Motor neuron (in vitro differentiated cells): ENCODE measurements around the gene PROX2. TPM values are rescaled to one million over a fixed set of nuclear protein-coding genes. Genes with fewer than 3 reads are reported as not detected.
A peak's percentile ranks its signal among the peaks of the same experiment; 100 is the strongest.

Experiments used
- ATAC-seq, 8 experiments: fragments of 200-7000 bp; cut with Tn5 transposase; replicated peaks in 6 of 8; 2 replicates each; pipeline ENCODE4 v1.8.0; 2021; ENCODE audit warnings: mild to moderate bottlenecking in 8 of 8, moderate library complexity in 8 of 8
- H3K27ac ChIP-seq, 2 donors: fragments of 250-450 bp; sonication (Bioruptor Pico); 2 replicates each; pipeline ENCODE4 v1.9.0; 2021; ENCODE audit warnings: antibody characterized with exemption in 2 of 2, mild to moderate bottlenecking in 2 of 2, moderate library complexity in 1 of 2
- H3K4me1 ChIP-seq, 2 donors: fragments of 250-450 bp; sonication (Bioruptor Pico); replicated peaks in 1 of 2; 2 replicates each; pipeline ENCODE4 v1.6.1; 2021; ENCODE audit warnings: antibody characterized with exemption in 2 of 2, mild to moderate bottlenecking in 2 of 2, moderate library complexity in 1 of 2
- H3K4me3 ChIP-seq, 5 donors: fragments of 250-450 bp; sonication (Bioruptor Pico); 2 replicates each; pipeline ENCODE4 v1.9.0; 2021; ENCODE audit warnings: antibody characterized with exemption in 5 of 5, mild to moderate bottlenecking in 5 of 5, moderate library complexity in 4 of 5
- WGBS, 10 experiments: fragments of 450-650 bp; shearing (Covaris generic); methylation state at CpG; one replicate each; pipeline ENCODE4 v1.0.0; 2022; 5-methylcytosine and 5-hydroxymethylcytosine counted together
- in situ Hi-C, 9 experiments: fragments of 400-800 bp; cut with MboI; loops; one replicate each; pipeline ENCODE4 v1.15.0; 2021; ENCODE audit warnings: low sequenced_read_pairs in 9 of 9, low pct_unique_long_range_greater_than_20kb in 2 of 9; ENCODE audit not compliant: unreplicated experiment in 9 of 9
- total RNA-seq, 8 experiments: library from RNA; unstranded; fragments of 300-600 nt; gene quantifications; 2 replicates each; pipeline versions ENCODE4 v1.2.3 to v1.2.4, GENCODE V29; 2022

Gene PROX2
- total RNA-seq, 8 experiments from 2014 or later: 0.29 to 2.4 (median 0.90) TPM

DNA sequence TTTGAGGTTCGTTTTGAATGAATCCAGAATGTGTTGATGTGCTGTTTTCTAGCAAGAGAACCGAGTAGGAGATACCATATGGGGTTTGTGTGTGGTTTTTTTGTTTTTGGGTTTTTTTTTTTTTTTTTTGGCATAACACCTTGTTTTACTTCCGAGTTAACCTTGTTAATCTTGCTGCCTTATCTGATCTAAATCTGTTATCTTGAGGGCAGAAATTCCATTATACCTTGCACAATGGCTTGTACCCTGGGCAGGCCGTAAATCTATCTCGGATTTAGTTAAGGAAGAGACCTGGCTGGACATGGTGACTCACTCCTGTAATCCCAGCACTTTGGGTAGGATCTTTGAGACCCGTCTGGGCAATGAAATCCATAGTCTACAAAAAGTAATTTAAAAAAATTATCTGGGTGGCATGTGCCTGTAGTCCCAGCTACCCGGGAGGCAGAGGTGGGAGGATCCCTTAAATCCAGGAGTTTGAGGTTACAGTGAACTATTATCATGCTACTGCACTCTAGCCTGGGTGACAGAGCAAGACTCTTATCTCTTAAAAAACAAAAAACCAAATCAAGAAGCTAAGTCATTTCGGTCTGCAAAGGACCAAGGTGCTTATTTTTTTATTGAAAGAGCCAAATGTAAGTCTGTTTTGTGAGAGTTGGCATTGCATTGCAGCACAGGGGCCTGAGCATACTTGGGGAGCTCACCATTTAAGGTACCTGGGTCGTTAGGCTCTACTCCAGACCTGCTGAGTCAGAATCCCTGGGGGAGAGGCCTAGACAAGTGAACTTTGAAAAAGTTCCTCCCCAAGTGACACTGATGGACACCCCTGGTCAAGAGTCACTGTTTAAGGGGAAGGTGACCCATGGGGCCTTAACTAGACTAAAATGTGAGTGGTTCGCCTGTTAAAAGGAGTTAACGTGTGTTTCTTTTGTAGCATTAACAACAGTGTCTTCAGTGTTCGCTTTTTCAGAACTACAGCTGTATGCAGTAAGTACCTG, 12.5 kb upstream of the PROX2 start:
- peaks cover 3 to 8% of the 10 kb centered on the region in 2 donors for H3K4me1 ChIP-seq
- in situ Hi-C loops: loop anchor here in 1 of 9 experiments (25.0 kb wide), 1 partner anchor 224 kb away; no protein-coding TSS in a partner anchor

DNA sequence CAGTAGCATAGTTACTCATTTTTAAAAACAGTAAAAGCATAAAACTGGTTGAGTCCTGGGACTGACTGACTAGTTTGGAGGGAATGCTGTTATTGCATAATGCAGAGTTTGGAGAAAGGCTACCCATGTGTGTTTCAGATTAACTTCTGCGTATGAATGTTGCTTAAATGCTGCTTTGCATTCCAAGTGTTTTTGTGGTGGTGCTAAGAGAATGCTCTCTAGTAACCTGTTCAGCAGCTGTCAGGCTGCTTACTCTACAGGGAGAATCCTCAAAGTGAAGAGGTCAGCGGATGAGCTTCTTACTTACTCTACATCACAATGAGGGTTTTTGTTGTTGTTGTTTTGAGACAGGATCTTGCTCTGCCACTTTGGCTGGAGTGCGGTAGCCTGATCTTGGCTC, 10.1 kb upstream of the PROX2 start:
- peaks cover 14 to 19% of the 10 kb centered on the region in 2 donors for H3K4me1 ChIP-seq
- H3K27ac ChIP-seq: no peak overlapping the region
- no peak for ATAC-seq
- no peak overlapping the region for H3K4me3 ChIP-seq
- WGBS, 10 experiments: 0 to 67% (median 19%) methylated on average over 1 to 2 of the region's 3 CpGs; no CpG with 5 or more reads in 5 of the 10 experiments
- in situ Hi-C loops: loop anchor here in 1 of 9 experiments (25.0 kb wide), 1 partner anchor 226 kb away; no protein-coding TSS in a partner anchor

More for the DNA sequence above, 12.5 kb upstream of the PROX2 start:
- WGBS, 10 experiments: 34 to 100% (median 90%) methylated on average over 2 to 11 of the region's 12 CpGs
- H3K27ac ChIP-seq: no peak overlapping the region
- peak in 1 of 8 experiments; percentile 16 for ATAC-seq
- no peak overlapping the region for H3K4me3 ChIP-seq

DNA sequence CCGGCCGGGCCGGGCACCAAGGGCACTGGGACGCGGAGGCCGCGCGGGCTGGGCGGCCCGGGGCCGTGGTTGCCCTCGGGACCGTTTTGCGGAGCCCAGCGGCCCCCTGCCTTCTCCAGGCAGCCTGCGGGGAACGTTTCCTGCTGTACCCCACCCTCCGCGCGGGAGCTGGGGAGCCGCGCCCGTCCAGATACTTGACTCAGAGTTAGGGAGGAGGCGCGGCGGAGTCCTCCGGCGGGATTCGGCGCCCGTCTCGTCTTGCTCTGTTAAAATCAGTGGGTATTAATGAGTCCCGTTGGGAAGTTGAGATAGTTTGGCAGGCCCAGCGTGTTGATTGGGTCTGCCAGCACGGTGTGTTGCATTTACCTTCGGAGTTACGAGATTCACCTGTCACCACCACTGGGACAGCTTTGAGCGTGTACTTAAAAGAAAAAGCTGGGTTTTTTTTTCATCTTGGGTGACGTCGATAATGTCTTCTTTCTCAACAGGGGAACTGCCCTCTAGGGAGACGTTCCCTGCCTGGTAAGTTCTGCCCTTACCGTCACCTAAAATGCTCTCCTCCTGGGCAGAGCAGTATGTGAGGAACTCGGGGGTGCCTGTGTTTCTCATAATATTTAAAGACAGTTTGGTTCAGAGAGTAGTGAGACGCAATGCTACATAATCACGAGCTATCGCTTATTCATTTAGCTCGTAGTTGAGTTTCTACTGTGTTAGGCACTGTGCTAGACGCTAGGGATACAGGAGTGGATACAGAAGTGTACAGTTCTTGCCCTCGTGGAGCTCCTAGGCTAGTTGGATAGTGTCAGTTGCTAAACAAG, 6.4 kb upstream of the PROX2 start:
- Histone ChIP-seq H3K4me3 (peak overlapping the region; percentile 89 to 100 (median 91)), H3K27ac (peak overlapping the region; percentile 78 to 89), H3K4me1 (peaks cover 16 to 19% of the 10 kb centered on the region in 2 donors)
- in situ Hi-C loops: loop anchor here in 1 of 9 experiments (25.0 kb wide), 1 partner anchor 230 kb away; no protein-coding TSS in a partner anchor
- ATAC-seq: peak; percentile 55 to 81 (median 65)
- 0 to 4% (median 0%) methylated on average over 1 to 18 of the region's 49 CpGs for WGBS, 10 experiments

DNA sequence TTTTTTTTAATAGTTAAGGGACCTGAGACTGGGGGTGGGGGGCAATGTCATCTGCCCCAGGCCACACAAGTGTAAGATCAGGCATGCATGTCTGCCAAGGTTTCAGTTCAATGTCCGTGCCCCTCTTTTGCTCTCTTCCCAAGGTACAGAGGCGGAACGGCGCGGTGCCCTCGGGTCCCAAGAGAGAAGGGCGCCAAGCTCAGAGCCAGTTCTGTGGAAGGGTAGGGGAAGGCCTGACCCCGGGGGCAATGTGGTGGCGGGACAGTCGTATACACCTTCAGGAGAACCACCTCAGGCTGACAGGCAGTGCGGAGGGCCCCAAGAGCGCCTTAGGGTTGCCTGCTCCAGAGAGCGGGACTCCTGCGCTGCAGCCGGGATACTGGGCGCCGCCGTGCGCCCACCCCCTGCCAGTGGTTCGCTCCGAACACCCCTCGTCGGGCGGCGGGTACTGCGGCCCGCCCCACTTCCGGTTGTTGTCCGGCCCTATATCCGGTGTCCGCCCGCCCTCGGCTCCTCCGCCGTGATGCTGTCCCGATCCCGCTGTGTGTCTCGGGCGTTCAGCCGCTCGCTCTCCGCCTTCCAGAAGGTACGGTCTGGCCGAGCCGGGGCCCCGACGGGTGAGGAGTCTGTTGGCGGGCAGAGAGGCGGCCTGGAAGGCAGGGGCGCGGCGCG, 5.6 kb upstream of the PROX2 start, which contains the start of gene DLST:
DLST (plus strand) TSS at position 486 of the 672 bp plus-strand sequence; CDS start at position 524, 38 bp downstream.
- in situ Hi-C loops: loop anchor here in 1 of 9 experiments (25.0 kb wide), 1 partner anchor 231 kb away; no protein-coding TSS in a partner anchor
- ATAC-seq: peak; percentile 87 to 99 (median 98)
- 0 to 7% (median 0%) methylated on average over 1 to 5 of the region's 53 CpGs; no CpG with 5 or more reads in 4 of the 10 experiments for WGBS, 10 experiments
- peak within 1 kb of the TSS; percentile 78 to 89 for H3K27ac ChIP-seq
- peak within 1 kb of the TSS; percentile 89 to 100 (median 91) for H3K4me3 ChIP-seq
- H3K4me1 ChIP-seq: peaks cover 16 to 19% of the 10 kb centered on the region in 2 donors

DNA sequence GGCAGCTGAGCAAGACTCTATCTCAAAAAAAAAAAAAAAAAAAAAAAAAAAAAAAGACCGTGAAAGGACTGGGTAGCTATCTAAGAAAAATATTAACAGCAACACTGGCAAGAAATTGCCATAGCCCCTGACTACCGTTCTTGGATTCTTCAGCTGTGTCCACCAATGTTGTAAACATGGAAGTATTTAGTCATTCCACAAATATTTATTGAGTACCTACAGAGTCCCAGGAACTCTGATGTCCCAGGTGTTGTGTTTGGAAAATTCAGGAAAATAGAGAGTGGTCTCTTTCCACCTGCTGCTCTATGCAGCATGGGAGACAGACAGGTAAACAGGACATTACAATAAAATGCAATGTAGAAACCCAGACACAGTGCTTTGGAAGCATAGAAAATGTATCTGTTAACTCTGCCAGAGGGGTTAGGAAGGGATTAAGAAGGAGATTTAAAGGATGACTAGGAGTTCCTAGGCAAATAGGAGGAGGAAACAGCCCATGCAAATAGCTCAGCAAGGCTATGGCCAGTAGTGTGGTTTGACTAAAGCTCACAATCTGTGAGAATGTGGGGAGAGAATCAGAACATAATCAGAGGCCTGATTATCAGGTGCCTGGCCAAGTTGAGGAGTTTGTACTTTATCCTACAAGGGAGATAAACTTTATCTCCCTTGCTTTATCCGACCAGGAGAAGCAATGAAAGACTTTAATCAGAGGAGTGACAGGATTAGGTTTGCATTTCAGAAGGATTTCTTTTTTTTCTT, 3.7 kb upstream of the PROX2 start:
- WGBS, 10 experiments: 24 to 100% (median 87%) methylated on average over 1 to 3 of the region's 3 CpGs; no CpG with 5 or more reads in 2 of the 10 experiments
- Histone ChIP-seq H3K4me3 (no peak overlapping the region), H3K27ac (no peak overlapping the region), H3K4me1 (peaks cover 16 to 19% of the 10 kb centered on the region in 2 donors)
- in situ Hi-C loops: loop anchor here in 1 of 9 experiments (25.0 kb wide), 1 partner anchor 233 kb away; no protein-coding TSS in a partner anchor
- no peak for ATAC-seq

DNA sequence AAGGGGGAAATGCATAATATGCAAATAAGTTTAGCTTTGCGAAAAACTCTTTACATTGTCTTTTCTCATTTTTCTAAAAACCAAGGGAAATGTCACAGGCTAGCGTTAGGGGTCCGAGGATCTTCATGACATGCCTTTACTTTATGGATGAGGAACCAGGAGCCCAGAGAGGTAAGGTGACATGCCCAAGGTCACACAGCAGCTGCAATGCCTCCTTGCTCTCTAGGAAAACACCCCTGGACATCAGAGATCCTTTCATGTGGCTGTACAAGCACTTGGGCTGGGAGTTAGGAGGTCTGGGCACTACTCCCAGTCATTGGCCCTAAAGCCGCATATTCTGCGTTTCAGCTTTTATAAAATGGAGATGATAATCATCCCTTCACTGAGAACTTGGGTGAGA, 741 bp downstream of the PROX2 start:
- Histone ChIP-seq H3K4me3 (no peak overlapping the region), H3K27ac (no peak overlapping the region), H3K4me1 (no peaks in the 10 kb centered on the region)
- WGBS, 10 experiments: 83 to 100% (median 96%) methylated on average over 1 to 5 of the region's 5 CpGs
- ATAC-seq: no peak
- in situ Hi-C loops: loop anchor here in 1 of 9 experiments (25.0 kb wide), 1 partner anchor 237 kb away; no protein-coding TSS in a partner anchor

DNA sequence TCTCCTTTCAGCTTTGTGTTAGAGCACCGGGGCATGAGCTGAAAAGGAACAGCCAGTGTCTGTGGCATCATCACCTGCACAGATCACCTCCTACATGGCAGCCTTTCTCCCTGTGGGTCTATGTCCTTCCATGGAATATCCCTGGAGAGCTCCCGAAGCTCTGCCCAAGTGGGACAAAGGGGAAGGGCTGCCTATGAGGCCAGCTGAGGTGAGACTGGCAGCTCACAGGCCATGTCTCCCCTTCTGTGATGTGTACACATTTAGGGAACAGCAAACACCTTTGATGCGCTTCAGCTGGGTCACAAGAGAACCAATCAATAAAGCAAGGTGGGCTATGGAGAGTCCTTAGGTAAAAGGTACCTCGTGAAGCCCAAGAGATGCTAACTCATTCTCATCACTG, 4.1 kb downstream of the PROX2 start:
- no peak for ATAC-seq
- H3K4me3 ChIP-seq: no peak overlapping the region
- no peak overlapping the region for H3K27ac ChIP-seq
- in situ Hi-C loops: no loop called here
- WGBS, 10 experiments: 67 to 100% (median 83%) methylated on average over 1 to 4 of the region's 4 CpGs; no CpG with 5 or more reads in 3 of the 10 experiments
- H3K4me1 ChIP-seq: peaks cover 9 to 12% of the 10 kb centered on the region in 2 donors

DNA sequence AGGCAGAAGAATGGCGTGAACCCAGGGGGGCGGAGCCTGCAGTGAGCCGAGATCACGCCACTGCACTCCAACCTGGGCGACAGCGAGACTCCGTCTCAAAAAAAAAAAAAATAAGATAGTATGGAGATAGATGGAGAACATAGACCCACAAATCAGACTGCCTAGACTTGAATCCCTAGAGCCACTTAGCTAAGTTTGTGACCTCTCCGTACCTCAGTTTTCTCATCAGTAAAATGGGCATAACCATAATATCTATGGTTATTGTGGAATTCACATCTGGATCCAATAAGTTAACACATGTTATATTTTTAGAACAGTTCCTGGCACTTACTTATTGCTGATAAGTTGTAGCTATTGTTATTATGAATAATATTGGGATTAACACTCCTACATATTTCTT, 7.2 kb downstream of the PROX2 start:
- in situ Hi-C loops: no loop called here
- H3K27ac ChIP-seq: no peak overlapping the region
- ATAC-seq: no peak
- H3K4me3 ChIP-seq: no peak overlapping the region
- H3K4me1 ChIP-seq: peaks cover 9 to 13% of the 10 kb centered on the region in 2 donors
- WGBS, 10 experiments: 40 to 92% (median 86%) methylated on average over 1 to 6 of the region's 8 CpGs; no CpG with 5 or more reads in 5 of the 10 experiments

DNA sequence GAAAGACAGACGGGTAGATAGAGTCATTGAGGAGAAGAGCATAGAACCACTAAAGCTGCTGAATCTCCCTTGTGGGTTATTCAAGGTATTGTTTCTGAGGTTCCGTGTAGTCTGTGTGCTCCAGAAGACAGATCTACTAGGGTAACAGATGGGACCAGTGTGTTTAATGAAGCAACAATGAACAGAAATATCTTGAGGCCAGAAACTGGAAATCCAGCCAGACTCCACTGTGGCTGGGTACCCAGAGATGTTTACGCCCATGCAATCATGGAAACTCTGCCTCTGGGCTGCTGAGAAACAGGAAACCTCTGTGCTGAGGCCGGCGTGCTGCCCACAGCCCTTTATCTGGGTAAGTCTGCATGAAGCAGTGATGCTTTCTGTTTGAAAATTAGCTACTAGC, 8.3 kb downstream of the PROX2 start:
- Histone ChIP-seq H3K27ac (no peak overlapping the region), H3K4me1 (peaks cover 9 to 13% of the 10 kb centered on the region in 2 donors), H3K4me3 (no peak overlapping the region)
- ATAC-seq: peak in 3 of 8 experiments; percentile 42 to 79 (median 48)
- in situ Hi-C loops: no loop called here
- 0 to 72% (median 43%) methylated on average over 1 to 5 of the region's 5 CpGs; no CpG with 5 or more reads in 1 of the 10 experiments for WGBS, 10 experiments

DNA sequence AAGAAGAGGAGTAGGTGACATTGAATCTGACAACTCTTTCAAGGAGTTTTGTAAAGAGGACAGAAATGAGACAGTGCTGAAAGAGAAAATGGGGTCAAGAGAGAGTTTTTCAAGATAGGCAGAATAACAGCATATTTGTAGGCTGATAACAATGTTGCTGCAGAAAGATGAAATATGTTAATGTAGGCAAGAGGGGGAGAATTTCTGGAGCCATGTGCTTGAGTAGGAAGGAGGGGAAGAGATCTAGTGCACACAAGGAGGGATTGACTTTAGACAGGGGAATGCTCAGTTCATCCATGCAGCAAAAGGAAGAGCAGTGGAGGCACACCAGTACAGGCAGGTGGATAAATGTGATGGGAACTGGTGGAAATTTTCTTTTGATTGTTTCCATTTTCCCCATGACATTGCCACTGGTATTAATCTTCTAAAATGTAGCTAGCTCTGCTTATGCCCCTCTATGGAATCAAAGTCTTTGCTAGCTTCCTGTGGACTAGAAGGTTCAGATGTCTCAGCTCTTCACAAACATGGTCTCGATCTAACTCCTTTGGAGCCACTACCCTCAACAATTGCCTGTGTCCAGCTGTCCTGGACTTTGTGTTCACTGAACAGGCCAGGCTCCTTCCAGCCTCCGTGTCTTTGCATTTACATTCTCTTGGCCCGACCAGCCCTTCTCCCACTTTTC, 9.1 kb downstream of the PROX2 start:
- H3K4me1 ChIP-seq: peaks cover 9 to 13% of the 10 kb centered on the region in 2 donors
- in situ Hi-C loops: no loop called here
- ATAC-seq: no peak
- no peak overlapping the region for H3K27ac ChIP-seq
- no peak overlapping the region for H3K4me3 ChIP-seq
- WGBS, 10 experiments: 20 to 100% (median 60%) methylated on average over 1 to 3 of the region's 3 CpGs; no CpG with 5 or more reads in 1 of the 10 experiments

DNA sequence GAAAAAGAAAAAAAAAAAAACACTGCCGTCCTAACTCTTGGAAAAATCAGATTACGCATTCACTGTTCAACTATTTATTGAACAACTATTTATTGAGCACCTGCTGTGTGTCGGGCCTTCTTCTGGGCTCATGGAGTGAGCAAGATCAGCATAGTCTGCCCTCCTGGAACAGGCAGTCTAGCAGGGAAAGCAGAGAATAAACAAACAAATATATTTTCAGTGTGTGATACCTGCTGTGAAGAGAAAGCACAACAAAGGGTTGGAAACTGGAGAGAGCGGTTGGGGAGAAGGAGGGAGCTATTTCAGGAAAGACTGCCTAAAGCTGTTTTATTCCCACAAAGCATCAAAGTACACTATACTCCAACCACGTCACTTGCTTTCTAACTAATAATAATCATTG, 10.8 kb downstream of the PROX2 start:
- in situ Hi-C loops: no loop called here
- 50 to 100% (median 88%) methylated on average over 1 to 5 of the region's 5 CpGs; no CpG with 5 or more reads in 1 of the 10 experiments for WGBS, 10 experiments
- Histone ChIP-seq H3K27ac (no peak overlapping the region), H3K4me1 (peaks cover 9 to 13% of the 10 kb centered on the region in 2 donors), H3K4me3 (no peak overlapping the region)
- ATAC-seq: no peak
